ENCODE results near the gene SIK3. TPM values are rescaled to one million over a fixed set of nuclear protein-coding genes. Genes with fewer than 3 reads are reported as not detected.

Gene SIK3
- total RNA-seq, 1 donor from 2014 or later = 28.7 TPM

DNA sequence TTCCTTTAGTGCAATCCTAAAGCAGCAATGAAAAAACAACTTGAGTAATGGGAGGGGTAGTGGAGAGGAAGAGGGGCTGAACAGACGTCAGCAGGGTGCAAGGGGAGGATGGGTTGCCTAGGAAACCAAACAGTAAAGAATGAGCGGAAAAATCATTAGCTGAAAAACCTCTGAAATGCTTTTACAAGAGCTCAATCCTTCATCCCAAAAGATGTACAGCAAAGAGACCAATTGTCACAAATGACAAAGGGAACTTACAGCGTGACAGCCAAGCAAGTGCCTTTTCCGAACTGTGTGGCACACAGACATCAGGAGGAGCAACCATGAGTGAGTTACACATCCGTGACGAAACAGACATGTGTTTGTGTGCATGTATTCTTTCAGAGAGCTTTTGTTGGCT, 104.6 kb downstream of the SIK3 start:
- ATAC-seq = no peak
- intact Hi-C loops (cut with DNase I) = no loop called here

DNA sequence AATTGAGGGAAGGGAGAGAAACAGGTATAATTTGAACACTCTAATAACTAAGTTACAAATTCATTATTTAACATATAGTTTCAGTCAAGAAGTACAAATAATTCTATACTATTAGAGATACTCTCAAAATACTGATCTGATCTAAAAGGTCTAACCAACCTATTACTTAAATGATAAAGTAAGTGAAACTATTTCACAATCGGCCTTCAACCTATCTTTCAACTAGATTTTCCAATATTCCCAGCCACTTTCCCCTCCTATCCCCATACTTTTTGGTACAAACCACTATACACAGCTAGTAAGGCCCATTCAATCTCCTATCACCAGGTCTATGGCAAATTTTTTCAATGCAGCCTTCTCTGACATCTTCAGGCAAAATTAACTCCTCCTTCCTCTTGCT, 106.7 kb downstream of the SIK3 start:
- intact Hi-C loops (cut with DNase I) = no loop called here
- ATAC-seq (no peak), DNase-seq (ENCODE audit: missing footprints) (no peak)

More for the DNA sequence above, 104.6 kb downstream of the SIK3 start:
- DNase-seq (ENCODE audit: missing footprints) = no peak

GRCh38 chr11:116990811-116991210, 107.4 kb downstream of the SIK3 start:
- DNase-seq (ENCODE audit: missing footprints) (no peak), ATAC-seq (no peak)
- intact Hi-C loops (cut with DNase I) = no loop called here

DNA sequence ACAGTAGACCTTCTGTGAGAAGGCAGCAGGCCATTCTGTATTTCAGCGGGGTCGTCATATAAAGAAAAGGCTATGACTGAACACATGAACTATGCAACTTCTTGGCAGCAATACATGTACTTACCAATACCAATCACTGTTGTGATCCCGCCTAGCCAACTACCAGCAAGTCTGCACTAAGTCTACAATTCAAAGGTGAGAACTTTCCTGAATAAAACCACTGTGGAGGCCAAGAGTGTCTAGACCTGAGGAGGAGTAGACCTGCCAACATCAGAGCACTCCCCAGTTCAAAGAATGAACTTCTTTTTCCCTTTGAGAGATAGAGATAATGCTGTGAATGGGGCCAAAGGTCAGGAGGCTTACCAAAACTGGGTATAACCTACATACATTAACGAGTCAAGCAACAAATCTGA, 108.2 kb downstream of the SIK3 start:
- peak; percentile 70 for ATAC-seq
- DNase-seq (ENCODE audit: missing footprints) = no peak
- intact Hi-C loops (cut with DNase I) = no loop called here

GRCh38 chr11:116989184-116989583, 109.0 kb downstream of the SIK3 start:
- no peak for ATAC-seq
- intact Hi-C loops (cut with DNase I) = no loop called here
- DNase-seq (ENCODE audit: missing footprints) = no peak

DNA sequence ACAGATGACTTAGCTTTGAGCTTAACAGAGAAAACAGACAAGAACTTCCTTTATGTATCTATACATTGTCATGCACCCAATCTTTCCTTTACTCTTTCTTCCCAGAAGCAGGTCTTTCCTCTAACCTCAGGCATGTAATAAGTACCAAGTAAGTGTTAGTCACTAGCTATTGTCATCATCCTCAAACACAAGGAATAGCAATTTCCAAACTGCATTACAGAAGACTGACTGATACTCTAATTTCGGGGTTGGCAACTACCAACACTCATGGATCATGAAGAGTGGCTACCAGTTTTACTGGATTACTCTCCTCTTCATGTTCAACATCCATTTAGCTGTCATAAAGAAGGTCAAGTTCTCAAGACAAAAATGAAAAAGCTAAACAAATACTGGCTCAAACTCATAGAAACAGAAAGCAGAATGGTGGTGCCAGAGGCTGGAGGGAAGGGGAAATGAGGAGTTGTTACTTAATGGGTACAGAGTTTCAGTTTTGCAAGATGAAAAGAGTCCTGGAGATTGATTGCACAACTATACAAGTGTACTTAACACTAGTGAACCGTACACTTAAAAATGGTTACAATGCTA, 111.6 kb downstream of the SIK3 start:
- DNase-seq (ENCODE audit: missing footprints) = no peak
- intact Hi-C loops (cut with DNase I) = no loop called here
- ATAC-seq = peak; percentile 53

DNA sequence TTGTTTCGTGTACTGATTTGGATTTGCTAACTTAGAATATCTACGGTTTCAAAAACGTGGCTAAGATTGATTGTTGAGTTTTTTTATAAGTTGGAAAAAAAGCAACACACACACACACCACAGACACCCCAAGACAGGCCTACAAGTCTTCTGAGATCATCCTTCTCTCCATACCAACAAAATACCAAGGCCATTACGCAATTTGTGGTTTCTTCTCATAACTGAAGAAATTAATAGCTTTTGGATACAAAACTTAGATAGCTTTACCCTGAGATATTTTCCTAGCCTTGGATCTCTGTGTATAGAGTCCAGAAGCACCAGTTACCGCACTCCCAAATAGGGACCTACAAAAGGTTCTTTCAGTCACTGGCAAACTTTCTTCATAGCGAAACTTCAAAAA, 113.6 kb downstream of the SIK3 start:
- ATAC-seq (peak; percentile 55), DNase-seq (ENCODE audit: missing footprints) (no peak)
- intact Hi-C loops (cut with DNase I) = no loop called here

DNA sequence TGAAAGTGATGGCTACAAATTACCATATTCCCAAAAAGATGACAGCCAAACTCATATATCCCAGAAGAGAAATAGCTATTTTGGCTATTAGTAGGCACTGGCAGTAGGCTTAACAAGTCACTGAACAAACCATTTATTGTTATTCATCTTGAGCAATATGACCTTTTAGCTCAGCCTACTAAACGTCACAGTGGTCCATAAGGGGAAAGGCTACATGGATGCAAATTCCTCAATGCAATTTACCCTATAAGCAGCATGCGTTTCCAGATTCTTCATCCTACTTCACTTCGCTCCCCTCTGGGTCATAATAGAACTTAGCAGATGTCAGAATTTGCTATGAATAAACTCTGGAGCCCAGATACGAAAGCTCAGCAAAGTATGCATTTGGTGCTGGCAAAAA, 114.0 kb downstream of the SIK3 start:
- ATAC-seq (no peak), DNase-seq (ENCODE audit: missing footprints) (no peak)
- intact Hi-C loops (cut with DNase I) = no loop called here

- intact Hi-C loops (cut with DNase I) = no loop called here
- ATAC-seq = no peak
- DNase-seq (ENCODE audit: missing footprints) = no peak
Observed at GRCh38 chr11:116981266-116981885, 116.9 kb downstream of the SIK3 start.

DNA sequence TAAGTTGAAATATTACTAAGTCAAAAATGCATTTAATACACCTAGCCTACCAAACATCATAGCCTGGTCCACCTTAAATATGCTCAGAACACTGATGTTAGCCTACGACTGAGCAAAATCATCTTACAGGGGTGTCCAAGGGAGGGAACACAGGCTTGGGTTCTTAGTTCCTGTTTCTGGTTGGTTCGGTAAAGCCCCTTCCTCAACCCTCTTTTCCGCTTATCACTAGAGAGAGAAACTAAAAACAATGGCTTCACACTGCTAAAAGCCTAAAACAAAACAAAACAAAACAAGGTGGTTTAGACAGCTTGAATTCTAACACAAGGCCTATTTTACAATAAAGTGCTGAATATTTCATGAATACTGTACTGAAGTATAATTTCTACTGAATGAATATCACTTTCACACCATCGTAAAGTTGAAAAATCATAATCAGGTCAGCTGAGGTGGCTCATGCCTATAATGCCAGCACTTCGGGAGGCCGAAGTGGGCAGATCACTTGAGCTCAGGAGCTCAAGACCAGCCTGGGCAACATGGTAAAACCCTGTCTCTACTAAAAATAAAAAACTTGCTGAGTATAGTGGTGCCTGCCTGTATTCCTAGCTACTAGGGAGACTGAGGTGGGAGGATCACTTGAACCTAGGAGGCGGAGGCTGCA, 118.0 kb downstream of the SIK3 start:
- intact Hi-C loops (cut with DNase I) = no loop called here
- DNase-seq (ENCODE audit: missing footprints) (no peak), ATAC-seq (no peak)

GRCh38 chr11:116976941-116977570, 121.2 kb downstream of the SIK3 start:
- no peak for ATAC-seq
- intact Hi-C loops (cut with DNase I) = no loop called here
- no peak for DNase-seq (ENCODE audit: missing footprints)

GRCh38 chr11:116975661-116976060, 122.6 kb downstream of the SIK3 start:
- intact Hi-C loops (cut with DNase I) = no loop called here
- ATAC-seq (no peak), DNase-seq (ENCODE audit: missing footprints) (no peak)

DNA sequence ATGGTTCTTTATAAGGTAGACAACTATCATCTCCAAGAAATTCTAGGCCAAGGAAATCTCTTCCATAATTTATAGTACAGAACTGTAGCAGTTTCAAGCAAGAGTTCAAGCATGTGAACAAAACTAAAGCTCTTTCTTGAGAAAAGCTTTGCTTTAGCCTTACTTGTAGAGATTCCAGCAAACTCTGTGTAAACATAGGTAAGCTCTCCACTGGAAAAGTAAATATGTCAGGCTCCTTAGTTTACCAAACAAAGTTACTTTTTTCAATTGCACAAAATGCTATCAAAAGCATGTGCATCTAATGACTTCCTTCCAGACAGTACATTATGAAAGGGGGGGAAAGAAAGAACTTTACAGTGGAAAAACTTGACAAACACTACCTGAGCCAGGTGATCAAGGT, 125.0 kb downstream of the SIK3 start:
- DNase-seq (ENCODE audit: missing footprints) = no peak
- intact Hi-C loops (cut with DNase I) = no loop called here
- ATAC-seq = no peak

DNA sequence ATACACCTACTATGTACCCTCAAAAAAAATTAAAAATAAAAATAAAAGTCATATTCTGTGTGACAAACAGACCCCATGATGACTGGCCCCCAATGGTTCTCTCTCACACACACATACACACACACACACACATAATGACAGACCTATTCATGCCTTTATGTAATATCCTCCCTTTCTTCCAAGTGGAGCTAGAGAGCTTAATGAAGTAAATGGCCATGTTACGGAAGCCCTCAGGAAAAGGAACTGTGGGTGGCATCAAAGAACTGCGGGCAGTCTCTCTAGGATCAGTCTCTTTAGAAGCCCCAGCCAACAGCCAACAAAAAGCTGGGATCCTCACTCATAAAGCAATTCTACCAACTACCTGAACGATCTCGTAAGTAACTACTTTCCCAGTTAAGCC, 125.5 kb downstream of the SIK3 start:
- ATAC-seq = no peak
- intact Hi-C loops (cut with DNase I) = no loop called here
- DNase-seq (ENCODE audit: missing footprints) = no peak

DNA sequence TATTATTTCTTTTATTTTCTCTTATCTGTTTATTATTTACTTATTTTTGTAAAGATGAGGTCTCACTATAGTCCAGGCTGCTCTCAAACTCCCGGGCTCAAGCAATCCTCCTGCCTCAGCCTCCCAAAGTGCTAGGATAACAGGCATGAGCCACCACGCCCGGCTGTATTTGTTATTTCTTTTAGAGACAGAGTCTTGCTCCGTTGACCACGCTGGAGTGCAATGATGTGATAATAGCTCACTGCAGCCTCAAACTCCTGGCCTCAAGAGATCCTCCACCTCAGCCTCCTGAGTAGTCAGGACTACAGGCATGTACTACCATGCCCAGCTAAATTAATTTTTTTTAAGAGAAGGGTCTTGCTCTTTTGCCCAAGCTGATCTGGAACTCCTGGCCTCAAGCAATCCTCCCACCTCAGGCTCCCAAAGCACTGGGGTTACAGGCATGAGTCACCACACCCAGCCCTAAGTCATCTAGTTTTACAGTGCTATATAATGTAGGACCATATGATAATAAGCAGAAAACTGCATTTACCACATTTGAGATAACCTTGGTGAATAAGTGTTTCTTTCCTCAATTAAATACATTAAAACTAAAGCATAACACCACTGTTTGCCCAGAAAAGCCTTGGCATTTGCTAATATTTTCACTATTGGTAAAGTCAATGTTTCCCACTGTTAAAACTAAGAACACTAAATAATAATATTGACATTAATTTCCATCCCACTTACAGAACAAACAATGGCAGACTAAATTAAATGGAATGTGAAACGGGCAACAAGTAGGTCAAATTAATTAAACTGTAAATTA, 127.5 kb downstream of the SIK3 start:
- intact Hi-C loops (cut with DNase I) = no loop called here

GRCh38 chr11:116969694-116970093, 128.5 kb downstream of the SIK3 start:
- DNase-seq (ENCODE audit: missing footprints) (no peak), ATAC-seq (no peak)
- intact Hi-C loops (cut with DNase I) = no loop called here

More for the DNA sequence above, 127.5 kb downstream of the SIK3 start:
- no peak for DNase-seq (ENCODE audit: missing footprints)
- no peak for ATAC-seq

GRCh38 chr11:116964269-116964668, 134.0 kb downstream of the SIK3 start:
- ATAC-seq (no peak), DNase-seq (ENCODE audit: missing footprints) (no peak)
- intact Hi-C loops (cut with DNase I) = no loop called here

DNA sequence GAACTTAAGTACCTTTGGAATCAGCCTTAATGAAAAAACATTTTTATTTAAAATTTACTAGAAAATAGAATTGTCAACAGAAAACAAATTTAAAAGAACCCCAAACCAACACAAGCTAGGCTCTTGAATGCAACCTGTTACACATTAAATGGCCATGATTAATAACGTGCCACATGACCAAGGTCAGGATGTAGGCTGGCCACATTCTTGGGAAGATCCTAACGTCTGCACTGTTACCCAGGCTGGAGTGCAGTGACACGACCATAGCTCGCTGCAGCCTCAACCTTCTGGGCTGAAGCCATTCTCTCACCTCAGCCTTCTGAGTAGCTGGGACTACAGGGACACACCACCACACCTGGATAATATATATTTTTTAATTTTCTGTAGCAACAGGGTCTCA, 134.4 kb downstream of the SIK3 start:
- intact Hi-C loops (cut with DNase I) = no loop called here
- ATAC-seq = no peak
- DNase-seq (ENCODE audit: missing footprints) = no peak

DNA sequence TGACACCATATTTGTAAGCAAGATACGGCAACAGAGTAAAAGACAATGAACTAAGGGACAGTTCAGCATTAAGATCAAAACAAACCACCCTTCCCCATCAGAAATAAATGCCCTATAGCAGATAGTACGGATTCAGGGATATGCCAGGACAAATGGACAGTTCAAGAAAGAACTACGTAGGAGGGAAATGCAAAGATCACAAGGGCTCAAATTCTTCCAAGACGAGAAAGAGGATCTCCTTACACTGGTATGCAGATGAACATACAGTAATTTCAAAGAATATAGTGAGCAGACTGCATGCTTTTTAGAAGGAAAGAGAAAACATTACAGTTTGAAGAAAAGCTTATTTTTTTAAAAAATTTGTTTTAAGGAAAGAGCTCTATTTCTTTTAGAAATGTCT, 136.1 kb downstream of the SIK3 start:
- DNase-seq (ENCODE audit: missing footprints) (no peak), ATAC-seq (no peak)
- intact Hi-C loops (cut with DNase I) = no loop called here

All from Right ventricle myocardium inferior (tissue), 1 donor.